ENCODE measurements around the gene SLC7A1.

DNA sequence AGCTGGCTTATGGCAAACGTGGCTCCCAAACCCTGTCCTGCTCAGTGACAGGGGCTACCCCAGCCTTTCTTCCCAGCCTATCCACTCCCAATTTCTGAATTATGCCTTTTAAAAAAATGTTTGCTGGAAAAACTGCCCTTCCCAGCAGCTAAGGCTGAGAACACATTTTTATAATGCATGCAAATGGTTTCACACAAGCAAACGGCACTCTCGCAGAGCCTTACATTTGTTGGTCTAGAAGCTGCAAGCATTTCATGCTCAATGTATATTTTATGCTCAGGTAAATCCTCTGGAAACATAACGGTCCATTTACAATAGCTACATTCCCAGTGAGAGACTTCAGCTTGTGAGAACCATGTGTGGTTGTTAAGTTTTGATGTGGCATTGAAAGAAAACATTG lies 61.4 kb downstream of the SLC7A1 start:
- no peak for TF ChIP-seq BRCA1 (CRISPR knock-in tag; IDR thresholded peaks at IDR 0.05)
- TF ChIP-seq POLR2G (IDR thresholded peaks at IDR 0.05; ENCODE audit: low read depth, low read length), result no peak
- TF ChIP-seq HCFC1 (IDR thresholded peaks at IDR 0.05; ENCODE audit: low read depth, low read length), result no peak
- no peak for TF ChIP-seq SMARCC2 (IDR thresholded peaks at IDR 0.05)
- TF ChIP-seq POLR2A (IDR thresholded peaks at IDR 0.05; ENCODE audit: insufficient read depth in 1 of 2, low read depth in 2 of 2, low read length in 2 of 2), result no peak
- no peak for TF ChIP-seq THAP9 (CRISPR knock-in tag; IDR thresholded peaks at IDR 0.05; ENCODE audit: borderline replicate concordance)
- no peak for TF ChIP-seq CTCF (CRISPR knock-in tag; IDR thresholded peaks at IDR 0.05)
- TF ChIP-seq ZNF589 (CRISPR knock-in tag; conservative IDR thresholded peaks at IDR 0.05), result no peak
- TF ChIP-seq ARNT (IDR thresholded peaks at IDR 0.05), result no peak
- no peak for TF ChIP-seq TBL1XR1 (IDR thresholded peaks at IDR 0.05; ENCODE audit: borderline replicate concordance, low read length, partially characterized antibody)
- no peak for TF ChIP-seq RAD21 (CRISPR knock-in tag; IDR thresholded peaks at IDR 0.05)
- TF ChIP-seq, protein P1, sequence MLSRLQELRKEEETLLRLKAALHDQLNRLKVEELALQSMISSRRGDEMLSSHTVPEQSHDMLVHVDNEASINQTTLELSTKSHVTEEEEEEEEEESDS (CRISPR knock-in tag; IDR thresholded peaks at IDR 0.05; ENCODE audit: borderline replicate concordance), result no peak
- TF ChIP-seq EEA1 (CRISPR knock-in tag; IDR thresholded peaks at IDR 0.05; ENCODE audit: borderline replicate concordance), result no peak
- TF ChIP-seq HBP1 (CRISPR knock-in tag; IDR thresholded peaks at IDR 0.05; ENCODE audit: low read depth), result no peak
